ENCODE results near the gene HIRA.
A peak's percentile ranks its signal among the peaks of the same experiment; 100 is the strongest.

Gene HIRA

DNA sequence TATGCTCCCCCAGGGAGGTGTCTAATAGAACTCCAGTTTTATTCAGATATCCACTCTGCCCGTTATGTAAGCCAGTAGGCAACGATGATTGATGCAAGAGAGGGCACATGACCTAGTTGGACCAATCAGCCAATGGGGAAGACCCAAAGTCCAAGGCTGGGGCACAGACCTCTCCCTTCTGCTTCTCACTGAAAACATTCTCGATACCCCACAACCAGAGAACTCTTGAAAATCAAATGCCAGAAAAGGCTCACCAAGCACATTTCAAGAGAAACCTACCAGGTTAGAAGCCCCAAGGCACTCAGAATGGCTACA, 7.4 kb downstream of the HIRA start:
- DNase-seq: no peak
- Histone ChIP-seq H3K4me3 (ENCODE audit: low read length) (no peak overlapping the region), H3K36me3 (ENCODE audit: control insufficient read depth, insufficient read depth, low read length) (no peaks in the 10 kb centered on the region), H2BK120ac (ENCODE audit: low read depth, low read length) (no peak overlapping the region), H3K56ac (ENCODE audit: low read length) (no peak overlapping the region), H3K27ac (ENCODE audit: low read depth, low read length) (no peak overlapping the region), H3K18ac (ENCODE audit: low read length) (no peak overlapping the region), H3K9ac (ENCODE audit: low read length) (no peak overlapping the region), H3K4me1 (ENCODE audit: control insufficient read depth, low read depth, low read length) (peaks cover 24% of the 10 kb centered on the region), H2BK5ac (ENCODE audit: low read length) (no peak overlapping the region), H4K8ac (ENCODE audit: low read depth, low read length) (no peak overlapping the region), H3K79me2 (ENCODE audit: control insufficient read depth, insufficient read depth, low read length) (peaks cover 84% of the 10 kb centered on the region), H4K5ac (ENCODE audit: low read length) (no peak overlapping the region), H3K4ac (ENCODE audit: low read depth, low read length) (no peak overlapping the region), H3K4me2 (ENCODE audit: low read length) (no peak overlapping the region), H3K79me1 (ENCODE audit: low read length) (peaks cover 41% of the 10 kb centered on the region), H3K27me3 (ENCODE audit: insufficient read depth, low read length, poor library complexity) (no peaks in the 10 kb centered on the region), H2BK15ac (replicated peaks; ENCODE audit: low read depth) (no peak overlapping the region), H3K23ac (ENCODE audit: low read length) (no peak overlapping the region), H2AK5ac (ENCODE audit: low read length) (no peak overlapping the region)
- WGBS (ENCODE audit: extremely low coverage, insufficient coverage, low lambda C conversion rate): no CpG with 5 or more reads among the region's 3 CpGs

DNA sequence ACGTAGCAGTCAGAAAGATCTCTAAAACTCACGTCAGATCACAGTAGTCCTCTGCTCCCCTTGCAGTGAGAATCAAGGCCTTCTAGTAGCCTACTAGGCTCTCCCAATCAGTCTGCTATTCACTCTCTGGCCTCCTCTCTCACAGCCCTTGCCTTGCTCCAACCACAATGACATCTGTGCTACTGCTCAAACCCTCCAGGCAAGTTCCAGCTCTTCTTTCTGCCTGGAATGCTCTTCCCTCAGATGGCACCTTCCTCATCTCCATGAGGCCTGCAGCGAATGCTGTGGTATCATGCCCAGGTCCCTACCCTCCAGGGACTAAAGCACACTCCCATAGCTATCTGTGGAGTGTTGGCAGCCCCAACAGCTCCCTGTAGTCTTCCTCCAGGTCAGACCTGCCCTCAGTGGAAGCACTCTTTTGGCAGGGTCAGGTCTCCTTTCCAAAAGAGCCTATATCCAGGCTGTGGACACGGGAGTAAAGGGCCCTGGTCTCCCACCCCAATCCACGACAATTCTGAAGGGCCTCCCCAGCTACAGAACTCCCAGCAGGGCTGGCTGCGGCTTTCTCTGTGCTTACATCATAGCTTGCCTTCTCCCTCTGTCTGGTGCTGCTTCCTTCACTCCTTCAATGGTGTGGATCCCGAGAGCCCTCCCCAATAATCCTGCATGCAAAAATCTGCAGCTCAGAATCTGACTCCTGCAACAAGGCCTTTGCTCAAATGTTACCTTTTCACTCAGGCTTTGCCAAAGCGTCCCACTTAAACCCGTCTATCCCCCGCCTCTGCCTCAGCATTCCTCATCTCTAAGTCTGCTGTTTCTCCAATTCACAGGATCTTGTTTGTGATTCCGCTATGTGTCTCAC, 8.9 kb downstream of the HIRA start:
- Histone ChIP-seq H3K36me3 (ENCODE audit: control insufficient read depth, insufficient read depth, low read length) (no peaks in the 10 kb centered on the region), H2BK120ac (ENCODE audit: low read depth, low read length) (no peak overlapping the region), H3K4me3 (ENCODE audit: low read length) (no peak overlapping the region), H3K27ac (ENCODE audit: low read depth, low read length) (no peak overlapping the region), H3K23ac (ENCODE audit: low read length) (peak overlapping the region; percentile 56), H3K56ac (ENCODE audit: low read length) (peak overlapping the region; percentile 68), H2BK15ac (replicated peaks; ENCODE audit: low read depth) (no peak overlapping the region), H3K27me3 (ENCODE audit: insufficient read depth, low read length, poor library complexity) (no peaks in the 10 kb centered on the region), H2BK5ac (ENCODE audit: low read length) (no peak overlapping the region), H4K5ac (ENCODE audit: low read length) (no peak overlapping the region), H3K4me1 (ENCODE audit: control insufficient read depth, low read depth, low read length) (peaks cover 26% of the 10 kb centered on the region), H2AK5ac (ENCODE audit: low read length) (no peak overlapping the region), H3K4me2 (ENCODE audit: low read length) (no peak overlapping the region), H3K9ac (ENCODE audit: low read length) (peak overlapping the region; percentile 13), H3K18ac (ENCODE audit: low read length) (no peak overlapping the region), H4K8ac (ENCODE audit: low read depth, low read length) (no peak overlapping the region), H3K79me1 (ENCODE audit: low read length) (peaks cover 38% of the 10 kb centered on the region), H3K79me2 (ENCODE audit: control insufficient read depth, insufficient read depth, low read length) (peaks cover 80% of the 10 kb centered on the region), H3K4ac (ENCODE audit: low read depth, low read length) (no peak overlapping the region)
- peak; percentile 37 for DNase-seq
- WGBS (ENCODE audit: extremely low coverage, insufficient coverage, low lambda C conversion rate): no CpG with 5 or more reads among the region's 11 CpGs

DNA sequence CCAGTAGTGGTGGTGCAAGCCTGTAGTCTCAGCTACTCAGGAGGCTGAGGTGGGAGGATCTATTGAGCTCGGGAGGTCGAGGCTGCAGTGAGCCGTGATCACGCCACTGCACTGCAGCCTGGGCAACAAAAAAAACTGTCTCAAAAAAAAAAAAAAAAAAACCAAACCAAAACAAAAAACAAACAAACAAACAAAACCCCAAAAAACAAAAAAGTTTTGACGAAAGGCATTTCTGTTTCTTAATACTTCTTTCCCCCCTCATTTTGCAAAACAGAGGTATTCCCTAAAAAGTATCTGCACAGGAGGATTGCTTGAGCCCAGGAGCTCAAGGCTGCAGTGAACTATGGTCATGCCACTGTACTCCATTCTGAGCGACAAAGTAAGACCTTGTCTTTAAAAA, 11.2 kb downstream of the HIRA start:
- H2BK5ac ChIP-seq (ENCODE audit: low read length): no peak overlapping the region
- H3K56ac ChIP-seq (ENCODE audit: low read length): no peak overlapping the region
- H3K18ac ChIP-seq (ENCODE audit: low read length): no peak overlapping the region
- H3K4me1 ChIP-seq (ENCODE audit: control insufficient read depth, low read depth, low read length): peaks cover 26% of the 10 kb centered on the region
- no peaks in the 10 kb centered on the region for H3K27me3 ChIP-seq (ENCODE audit: insufficient read depth, low read length, poor library complexity)
- peaks cover 26% of the 10 kb centered on the region for H3K79me1 ChIP-seq (ENCODE audit: low read length)
- no peak overlapping the region for H2BK120ac ChIP-seq (ENCODE audit: low read depth, low read length)
- H3K23ac ChIP-seq (ENCODE audit: low read length): no peak overlapping the region
- H4K5ac ChIP-seq (ENCODE audit: low read length): no peak overlapping the region
- H3K27ac ChIP-seq (ENCODE audit: low read depth, low read length): no peak overlapping the region
- no peak overlapping the region for H3K4me3 ChIP-seq (ENCODE audit: low read length)
- no peak overlapping the region for H2BK15ac ChIP-seq (replicated peaks; ENCODE audit: low read depth)
- H4K8ac ChIP-seq (ENCODE audit: low read depth, low read length): no peak overlapping the region
- no peak for DNase-seq
- H2AK5ac ChIP-seq (ENCODE audit: low read length): no peak overlapping the region
- H3K36me3 ChIP-seq (ENCODE audit: control insufficient read depth, insufficient read depth, low read length): no peaks in the 10 kb centered on the region
- no peak overlapping the region for H3K9ac ChIP-seq (ENCODE audit: low read length)
- peaks cover 71% of the 10 kb centered on the region for H3K79me2 ChIP-seq (ENCODE audit: control insufficient read depth, insufficient read depth, low read length)
- no peak overlapping the region for H3K4ac ChIP-seq (ENCODE audit: low read depth, low read length)
- H3K4me2 ChIP-seq (ENCODE audit: low read length): no peak overlapping the region
- 100% methylated on average over 1 of the region's 6 CpGs for WGBS (ENCODE audit: extremely low coverage, insufficient coverage, low lambda C conversion rate)

DNA sequence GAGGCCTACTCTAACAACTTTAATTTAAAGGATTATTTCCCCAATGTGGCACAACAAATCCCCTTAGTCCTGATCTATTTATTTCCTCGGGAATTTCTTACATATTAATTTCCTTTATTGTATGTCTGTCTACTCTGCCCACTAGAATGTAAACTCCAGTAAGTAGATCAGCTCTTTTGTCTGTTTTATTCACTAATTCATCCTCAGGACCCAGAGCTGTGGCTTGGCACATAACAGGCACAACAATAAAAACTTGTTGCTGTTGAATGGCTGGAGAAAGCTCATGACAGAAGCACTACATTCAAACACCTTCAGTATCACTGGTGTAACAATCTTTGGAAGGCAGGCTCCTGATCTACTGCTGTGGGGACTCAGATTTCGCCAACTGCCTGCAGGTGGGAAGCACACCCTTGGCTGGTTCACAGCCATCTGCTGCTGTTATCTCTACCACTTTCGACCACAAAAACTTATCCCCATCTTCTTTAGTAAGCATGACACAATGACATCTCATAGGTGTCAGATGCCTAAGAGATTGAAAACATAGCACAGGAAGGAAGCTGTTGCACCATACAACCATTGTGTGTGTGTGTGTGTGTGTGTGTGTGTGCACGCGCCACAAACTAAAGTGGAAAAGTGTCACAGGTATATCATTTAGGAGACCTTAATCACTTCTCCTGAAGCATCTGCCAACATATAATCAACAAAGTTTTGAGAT, 11.9 kb downstream of the HIRA start:
- H3K4ac ChIP-seq (ENCODE audit: low read depth, low read length): no peak overlapping the region
- H2BK120ac ChIP-seq (ENCODE audit: low read depth, low read length): no peak overlapping the region
- H3K79me2 ChIP-seq (ENCODE audit: control insufficient read depth, insufficient read depth, low read length): peaks cover 64% of the 10 kb centered on the region
- no peak overlapping the region for H3K4me2 ChIP-seq (ENCODE audit: low read length)
- no peaks in the 10 kb centered on the region for H3K36me3 ChIP-seq (ENCODE audit: control insufficient read depth, insufficient read depth, low read length)
- no peak overlapping the region for H2BK15ac ChIP-seq (replicated peaks; ENCODE audit: low read depth)
- H3K23ac ChIP-seq (ENCODE audit: low read length): no peak overlapping the region
- H4K5ac ChIP-seq (ENCODE audit: low read length): no peak overlapping the region
- WGBS (ENCODE audit: extremely low coverage, insufficient coverage, low lambda C conversion rate): no CpG with 5 or more reads among the region's 5 CpGs
- no peak overlapping the region for H3K56ac ChIP-seq (ENCODE audit: low read length)
- H4K8ac ChIP-seq (ENCODE audit: low read depth, low read length): no peak overlapping the region
- H3K18ac ChIP-seq (ENCODE audit: low read length): no peak overlapping the region
- no peaks in the 10 kb centered on the region for H3K27me3 ChIP-seq (ENCODE audit: insufficient read depth, low read length, poor library complexity)
- H2AK5ac ChIP-seq (ENCODE audit: low read length): no peak overlapping the region
- H3K9ac ChIP-seq (ENCODE audit: low read length): no peak overlapping the region
- H2BK5ac ChIP-seq (ENCODE audit: low read length): no peak overlapping the region
- H3K4me1 ChIP-seq (ENCODE audit: control insufficient read depth, low read depth, low read length): peaks cover 26% of the 10 kb centered on the region
- peak overlapping the region; percentile 17 for H3K27ac ChIP-seq (ENCODE audit: low read depth, low read length)
- H3K79me1 ChIP-seq (ENCODE audit: low read length): peaks cover 20% of the 10 kb centered on the region
- H3K4me3 ChIP-seq (ENCODE audit: low read length): no peak overlapping the region
- peak; percentile 88 for DNase-seq

DNA sequence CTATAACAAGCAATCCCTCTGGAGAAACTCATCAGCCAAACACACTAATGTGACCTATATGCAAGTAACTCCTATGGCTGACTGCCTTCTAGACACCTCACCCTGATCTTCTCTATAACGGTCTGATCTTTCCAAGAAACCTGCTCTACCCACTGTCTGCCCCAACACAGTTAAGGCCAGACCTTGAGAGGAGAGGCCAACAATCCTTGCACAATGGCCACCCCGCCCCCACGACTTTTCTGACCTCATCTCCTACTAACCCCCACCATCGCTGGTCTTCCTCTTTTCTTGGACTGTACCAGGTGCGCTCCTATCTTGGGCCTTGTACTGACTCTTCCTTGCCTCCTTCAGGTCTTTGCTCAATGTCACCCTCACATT, 12.5 kb downstream of the HIRA start:
- Histone ChIP-seq H3K27ac (ENCODE audit: low read depth, low read length) (peak overlapping the region; percentile 17), H4K8ac (ENCODE audit: low read depth, low read length) (no peak overlapping the region), H3K4me3 (ENCODE audit: low read length) (no peak overlapping the region), H4K5ac (ENCODE audit: low read length) (no peak overlapping the region), H3K79me2 (ENCODE audit: control insufficient read depth, insufficient read depth, low read length) (peaks cover 64% of the 10 kb centered on the region), H2BK15ac (replicated peaks; ENCODE audit: low read depth) (no peak overlapping the region), H3K4me1 (ENCODE audit: control insufficient read depth, low read depth, low read length) (peaks cover 23% of the 10 kb centered on the region), H2AK5ac (ENCODE audit: low read length) (no peak overlapping the region), H3K56ac (ENCODE audit: low read length) (no peak overlapping the region), H2BK120ac (ENCODE audit: low read depth, low read length) (no peak overlapping the region), H3K36me3 (ENCODE audit: control insufficient read depth, insufficient read depth, low read length) (no peaks in the 10 kb centered on the region), H3K27me3 (ENCODE audit: insufficient read depth, low read length, poor library complexity) (no peaks in the 10 kb centered on the region), H3K4ac (ENCODE audit: low read depth, low read length) (no peak overlapping the region), H3K4me2 (ENCODE audit: low read length) (no peak overlapping the region), H3K18ac (ENCODE audit: low read length) (no peak overlapping the region), H2BK5ac (ENCODE audit: low read length) (no peak overlapping the region), H3K9ac (ENCODE audit: low read length) (no peak overlapping the region), H3K79me1 (ENCODE audit: low read length) (peaks cover 19% of the 10 kb centered on the region), H3K23ac (ENCODE audit: low read length) (no peak overlapping the region)
- DNase-seq: no peak
- WGBS (ENCODE audit: extremely low coverage, insufficient coverage, low lambda C conversion rate): no CpG with 5 or more reads among the region's 5 CpGs
